WTC11 (cell line): ENCODE measurements around the gene OS9.

ENCODE experiments used
- ETV6 ChIP-seq: sonication (generic); formaldehyde crosslinking; IDR thresholded peaks from 2 replicates; pipeline ENCODE4 v1.8.1; 2022; ENCODE audit warnings: mild to moderate bottlenecking, missing genetic modification reagents
- ZNF671 ChIP-seq: fragments of 250-450 bp; sonication (Bioruptor Pico); IDR thresholded peaks from 2 replicates; pipeline ENCODE4 v1.8.0; 2021; ENCODE audit warnings: mild to moderate bottlenecking
- TF ChIP-seq, protein P1 (sequence below): fragments of 200-600 bp; IDR thresholded peaks from 2 replicates; pipeline ENCODE4 v1.8.0; 2022; ENCODE audit warnings: antibody characterized with exemption
- TF ChIP-seq, protein P2 (sequence below): fragments of 250-450 bp; sonication (Bioruptor Pico); conservative IDR thresholded peaks from 2 replicates; pipeline ENCODE4 v1.9.0; 2021; ENCODE audit warnings: mild to moderate bottlenecking
- TF ChIP-seq, protein P3 (sequence below): sonication (generic); formaldehyde crosslinking; IDR thresholded peaks from 2 replicates; pipeline ENCODE4 v1.8.1; 2023; ENCODE audit warnings: mild to moderate bottlenecking, missing genetic modification reagents, moderate library complexity

DNA sequence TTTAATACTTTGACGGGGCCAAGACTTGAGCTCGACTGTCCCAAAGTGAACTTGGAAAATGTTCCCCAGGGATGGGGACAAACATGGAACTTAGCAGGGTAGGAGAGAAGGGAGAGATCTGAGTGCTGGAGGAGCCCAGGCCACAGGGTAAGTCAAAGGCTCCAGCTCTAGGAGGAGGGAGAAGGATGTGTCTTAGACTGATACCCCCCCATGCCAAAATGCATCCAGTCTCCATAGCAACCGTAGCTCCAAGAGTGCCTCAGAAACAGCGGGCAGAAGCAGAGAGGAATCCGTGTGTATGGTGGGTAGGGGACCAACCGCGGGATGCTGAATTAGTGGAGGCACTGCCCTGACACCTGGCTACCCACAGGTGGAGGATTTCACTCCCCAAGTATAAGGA, 45.5 kb downstream of the OS9 start:
- TF ChIP-seq, protein P1, sequence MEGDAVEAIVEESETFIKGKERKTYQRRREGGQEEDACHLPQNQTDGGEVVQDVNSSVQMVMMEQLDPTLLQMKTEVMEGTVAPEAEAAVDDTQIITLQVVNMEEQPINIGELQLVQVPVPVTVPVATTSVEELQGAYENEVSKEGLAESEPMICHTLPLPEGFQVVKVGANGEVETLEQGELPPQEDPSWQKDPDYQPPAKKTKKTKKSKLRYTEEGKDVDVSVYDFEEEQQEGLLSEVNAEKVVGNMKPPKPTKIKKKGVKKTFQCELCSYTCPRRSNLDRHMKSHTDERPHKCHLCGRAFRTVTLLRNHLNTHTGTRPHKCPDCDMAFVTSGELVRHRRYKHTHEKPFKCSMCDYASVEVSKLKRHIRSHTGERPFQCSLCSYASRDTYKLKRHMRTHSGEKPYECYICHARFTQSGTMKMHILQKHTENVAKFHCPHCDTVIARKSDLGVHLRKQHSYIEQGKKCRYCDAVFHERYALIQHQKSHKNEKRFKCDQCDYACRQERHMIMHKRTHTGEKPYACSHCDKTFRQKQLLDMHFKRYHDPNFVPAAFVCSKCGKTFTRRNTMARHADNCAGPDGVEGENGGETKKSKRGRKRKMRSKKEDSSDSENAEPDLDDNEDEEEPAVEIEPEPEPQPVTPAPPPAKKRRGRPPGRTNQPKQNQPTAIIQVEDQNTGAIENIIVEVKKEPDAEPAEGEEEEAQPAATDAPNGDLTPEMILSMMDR, result no peak
- TF ChIP-seq ZNF671 (CRISPR knock-in tag), result no peak
- TF ChIP-seq, protein P2, sequence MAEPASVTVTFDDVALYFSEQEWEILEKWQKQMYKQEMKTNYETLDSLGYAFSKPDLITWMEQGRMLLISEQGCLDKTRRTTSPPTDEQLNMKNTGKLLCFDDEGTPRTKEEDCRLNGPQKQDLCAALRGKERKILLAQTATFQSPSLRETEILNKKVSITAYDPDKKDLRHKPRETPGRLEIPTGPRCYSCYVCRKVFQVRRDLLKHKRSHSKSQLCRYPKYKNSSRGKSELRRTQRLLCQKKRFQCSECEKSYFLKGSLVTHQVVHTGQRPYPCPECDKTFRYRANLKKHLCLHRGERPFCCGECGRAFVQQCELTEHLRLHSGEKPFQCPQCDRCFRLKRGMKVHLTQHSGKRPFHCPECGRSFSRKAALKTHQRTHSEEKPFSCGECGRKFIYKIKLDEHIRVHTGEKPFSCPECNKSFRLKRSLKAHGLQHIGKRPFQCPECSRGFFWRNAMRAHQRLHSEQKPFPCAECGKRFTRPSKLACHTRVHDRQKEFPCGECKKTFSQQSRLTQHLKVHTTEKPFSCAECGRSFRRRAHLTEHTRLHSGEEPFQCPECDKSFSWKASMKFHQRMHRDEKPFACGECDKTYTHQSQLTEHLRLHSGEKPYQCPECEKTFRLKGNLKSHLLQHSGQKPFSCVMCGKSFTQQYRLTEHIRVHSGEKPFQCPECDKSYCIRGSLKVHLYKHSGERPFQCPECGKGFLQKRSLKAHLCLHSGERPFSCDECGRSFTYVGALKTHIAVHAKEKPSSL, result no peak
- TF ChIP-seq, protein P3, sequence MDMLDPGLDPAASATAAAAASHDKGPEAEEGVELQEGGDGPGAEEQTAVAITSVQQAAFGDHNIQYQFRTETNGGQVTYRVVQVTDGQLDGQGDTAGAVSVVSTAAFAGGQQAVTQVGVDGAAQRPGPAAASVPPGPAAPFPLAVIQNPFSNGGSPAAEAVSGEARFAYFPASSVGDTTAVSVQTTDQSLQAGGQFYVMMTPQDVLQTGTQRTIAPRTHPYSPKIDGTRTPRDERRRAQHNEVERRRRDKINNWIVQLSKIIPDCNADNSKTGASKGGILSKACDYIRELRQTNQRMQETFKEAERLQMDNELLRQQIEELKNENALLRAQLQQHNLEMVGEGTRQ (CRISPR knock-in tag), result no peak
- TF ChIP-seq ETV6 (CRISPR knock-in tag), result no peak
